K562 (cell line): ENCODE data around the gene ZNF599. TPM values are rescaled to one million over a fixed set of nuclear protein-coding genes. Genes with fewer than 3 reads are reported as not detected.

ENCODE experiments used
- BRF2 ChIP-seq: IDR thresholded peaks from 3 replicates; pipeline ENCODE4 v1.6.1; 2011; ENCODE audit warnings: borderline replicate concordance, mild to moderate bottlenecking; ENCODE audit not compliant: insufficient read length, insufficient read depth
- CAMTA2 ChIP-seq: fragments of 250-450 bp; sonication (Bioruptor Pico); conservative IDR thresholded peaks from 2 replicates; pipeline ENCODE4 v1.5.1; 2022
- CSDE1 ChIP-seq, 2 experiments: fragments of 450-650 bp; IDR thresholded peaks; 2 replicates each; pipeline ENCODE4 v1.6.1; 2016; ENCODE audit warnings: mild to moderate bottlenecking in 1 of 2
- EP300 ChIP-seq: IDR thresholded peaks from 2 replicates; pipeline ENCODE4 v1.6.1; 2012; ENCODE audit warnings: low read length, improper control_type of control experiment
- GTF2F1 ChIP-seq: IDR thresholded peaks from 2 replicates; pipeline ENCODE4 v1.6.1; 2011; ENCODE audit warnings: low read depth, low read length, improper control_type of control experiment
- HNRNPUL1 ChIP-seq: fragments of 200-400 bp; formaldehyde crosslinking; IDR thresholded peaks from 2 replicates; pipeline ENCODE4 v1.6.1; 2017; ENCODE audit warnings: low read length
- KLF13 ChIP-seq: fragments of 450-650 bp; IDR thresholded peaks from 2 replicates; pipeline ENCODE4 v1.6.1; 2016; ENCODE audit warnings: missing genetic modification characterization, low read depth, mild to moderate bottlenecking, missing compliant biosample characterization, moderate library complexity, borderline replicate concordance
- MTA1 ChIP-seq: fragments of 450-650 bp; IDR thresholded peaks from 2 replicates; pipeline ENCODE4 v1.6.1; 2017; ENCODE audit warnings: borderline replicate concordance
- NBN ChIP-seq: fragments of 450-650 bp; IDR thresholded peaks from 2 replicates; pipeline ENCODE4 v1.6.1; 2016; ENCODE audit warnings: low read depth, mild to moderate bottlenecking
- PHB2 ChIP-seq: fragments of 450-650 bp; IDR thresholded peaks from 2 replicates; pipeline ENCODE4 v1.6.1; 2017; ENCODE audit warnings: low read depth
- RBM39 ChIP-seq: fragments of 200-400 bp; formaldehyde crosslinking; optimal IDR thresholded peaks from 2 replicates; pipeline ENCODE3; 2018; ENCODE audit warnings: low read depth, low read length
- ZBTB43 ChIP-seq: sonication (generic); formaldehyde crosslinking; IDR thresholded peaks from 2 replicates; pipeline ENCODE4 v1.8.0; 2023; ENCODE audit warnings: mild to moderate bottlenecking, missing genetic modification reagents
- ZHX1 ChIP-seq: fragments of 150-350 bp; conservative IDR thresholded peaks from 2 replicates; pipeline ENCODE4 v1.6.1; 2014; ENCODE audit warnings: low read length
- ZNF445 ChIP-seq: fragments of 250-450 bp; sonication (Bioruptor Pico); IDR thresholded peaks from 2 replicates; pipeline ENCODE4 v1.4.0; 2020; ENCODE audit warnings: low read depth, mild to moderate bottlenecking, moderate library complexity
- ZNF668 ChIP-seq: fragments of 250-450 bp; sonication (Bioruptor Pico); IDR thresholded peaks from 2 replicates; pipeline ENCODE4 v1.8.0; 2022; ENCODE audit warnings: mild to moderate bottlenecking, inconsistent platforms
- ZZZ3 ChIP-seq: fragments of 450-650 bp; IDR thresholded peaks from 2 replicates; pipeline ENCODE4 v1.6.1; 2016; ENCODE audit warnings: antibody characterized with exemption, mild to moderate bottlenecking, moderate library complexity
- polyA plus RNA-seq, 8 experiments: library from polyadenylated mRNA; depleted of rRNA in 4 of 8; stranded (reverse) in 5 of 8; unstranded in 3 of 8; fragments of >200 nt; fragmentation: Nextera tagmentation in 2 of 8; fragmentation: Illumina TruSeq in 1 of 8; extraction: Ambion mirVana in 2 of 8; extraction: Trizol in 1 of 8; gene quantifications; 2 replicates each; pipeline versions ENCODE4 v1.2.1 to v1.2.3, GENCODE V29; 2011 to 2014; ENCODE audit warnings: inconsistent platforms in 1 of 8, missing spikeins in 1 of 8
- total RNA-seq, 7 experiments: library from RNA; depleted of rRNA in 6 of 7; stranded (reverse); fragments of >200 nt in 6 of 7; fragmentation: Illumina TruSeq in 2 of 7; extraction: Trizol in 2 of 7; gene quantifications; 2 replicates each; pipeline versions ENCODE4 v1.2.1 to v1.2.3, GENCODE V29; 2011 to 2021; ENCODE audit warnings: low replicate concordance in 1 of 7
- TF ChIP-seq, protein P1 (sequence below): fragments of 250-450 bp; sonication (Bioruptor Pico); IDR thresholded peaks from 2 replicates; pipeline ENCODE4 v1.5.1; 2021; ENCODE audit warnings: mild to moderate bottlenecking
- TF ChIP-seq, protein P2 (sequence below), 2 experiments: fragments of 200-800 bp in 1 of 2; sonication (Bioruptor generic) in 1 of 2; sonication (generic) in 1 of 2; formaldehyde crosslinking in 1 of 2; IDR thresholded peaks in 1 of 2; conservative IDR thresholded peaks in 1 of 2; 2 replicates each; pipeline versions ENCODE4 v1.5.0 to v1.6.1; 2016 to 2020; ENCODE audit warnings: missing compliant biosample characterization in 1 of 2, missing genetic modification characterization in 1 of 2, missing genetic modification reagents in 1 of 2
- TF ChIP-seq, protein P3 (sequence below), 2 experiments: fragments of 250-450 bp in 1 of 2; fragments of 450-650 bp in 1 of 2; sonication (Bioruptor Pico) in 1 of 2; IDR thresholded peaks; 2 replicates each; pipeline versions ENCODE4 v1.6.1 to v1.8.0; 2016 to 2021; ENCODE audit warnings: mild to moderate bottlenecking in 2 of 2, moderate library complexity in 2 of 2, missing compliant biosample characterization in 1 of 2, missing genetic modification characterization in 1 of 2

Gene ZNF599
- total and polyA plus RNA-seq, 9 of the 15 experiments (the other 6 are each of a cell fraction or from before 2014, with no cell fraction given) = 0.71 to 6.7 (median 2.8) TPM

- TF ChIP-seq, protein P1, sequence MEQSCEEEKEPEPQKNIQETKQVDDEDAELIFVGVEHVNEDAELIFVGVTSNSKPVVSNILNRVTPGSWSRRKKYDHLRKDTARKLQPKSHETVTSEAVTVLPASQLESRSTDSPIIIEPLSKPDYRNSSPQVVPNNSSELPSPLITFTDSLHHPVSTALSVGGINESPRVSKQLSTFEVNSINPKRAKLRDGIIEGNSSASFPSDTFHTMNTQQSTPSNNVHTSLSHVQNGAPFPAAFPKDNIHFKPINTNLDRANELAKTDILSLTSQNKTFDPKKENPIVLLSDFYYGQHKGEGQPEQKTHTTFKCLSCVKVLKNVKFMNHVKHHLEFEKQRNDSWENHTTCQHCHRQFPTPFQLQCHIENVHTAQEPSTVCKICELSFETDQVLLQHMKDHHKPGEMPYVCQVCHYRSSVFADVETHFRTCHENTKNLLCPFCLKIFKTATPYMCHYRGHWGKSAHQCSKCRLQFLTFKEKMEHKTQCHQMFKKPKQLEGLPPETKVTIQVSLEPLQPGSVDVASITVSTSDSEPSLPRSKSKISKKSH = no peak
- TF ChIP-seq CAMTA2 (CRISPR knock-in tag) (no peak), EP300 (no peak), ZHX1 (no peak; the same call in 1 of the 2 replicates), ZBTB43 (CRISPR knock-in tag) (no peak), MTA1 (peak; percentile 99; the same call in 1 of the 2 replicates), ZNF445 (CRISPR knock-in tag) (no peak), NBN (peak; percentile 89; the same call in 1 of the 2 replicates), CSDE1 (IDR thresholded peaks at IDR 0.05) (peak in 1 of 2 experiments; percentile 88; a peak in 1 of 4 replicates), ZZZ3 (no peak), HNRNPUL1 (no peak), PHB2 (no peak), RBM39 (no peak), GTF2F1 (no peak), KLF13 (tag) (no peak), BRF2 (no peak), ZNF668 (CRISPR knock-in tag) (no peak)
- TF ChIP-seq, protein P2, sequence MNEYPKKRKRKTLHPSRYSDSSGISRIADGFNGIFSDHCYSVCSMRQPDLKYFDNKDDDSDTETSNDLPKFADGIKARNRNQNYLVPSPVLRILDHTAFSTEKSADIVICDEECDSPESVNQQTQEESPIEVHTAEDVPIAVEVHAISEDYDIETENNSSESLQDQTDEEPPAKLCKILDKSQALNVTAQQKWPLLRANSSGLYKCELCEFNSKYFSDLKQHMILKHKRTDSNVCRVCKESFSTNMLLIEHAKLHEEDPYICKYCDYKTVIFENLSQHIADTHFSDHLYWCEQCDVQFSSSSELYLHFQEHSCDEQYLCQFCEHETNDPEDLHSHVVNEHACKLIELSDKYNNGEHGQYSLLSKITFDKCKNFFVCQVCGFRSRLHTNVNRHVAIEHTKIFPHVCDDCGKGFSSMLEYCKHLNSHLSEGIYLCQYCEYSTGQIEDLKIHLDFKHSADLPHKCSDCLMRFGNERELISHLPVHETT (CRISPR knock-in tag; conservative IDR thresholded peaks at IDR 0.05 in 1 of 2, IDR thresholded peaks at IDR 0.05 in 1 of 2) = 0 out of 4 replicates have a peak, but pooled peaks of 1 of the 2 experiments have one; percentile 5
- TF ChIP-seq, protein P3, sequence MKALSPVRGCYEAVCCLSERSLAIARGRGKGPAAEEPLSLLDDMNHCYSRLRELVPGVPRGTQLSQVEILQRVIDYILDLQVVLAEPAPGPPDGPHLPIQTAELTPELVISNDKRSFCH (CRISPR knock-in tag; IDR thresholded peaks at IDR 0.05) = no peak
- TF ChIP-seq, protein P3 (tag; IDR thresholded peaks at IDR 0.05) = 0 out of 2 replicates have a peak, but pooled peaks have one; percentile 5
Measured at GRCh38 chr19:34734537-34735103, 38.4 kb downstream of the ZNF599 start (continued).
